HepG2 (cell line): ENCODE data around the gene LZTS2. TPM values are rescaled to one million over a fixed set of nuclear protein-coding genes. Genes with fewer than 3 reads are reported as not detected.

Experiments used
- ATAC-seq: fragments of 200-7000 bp; cut with Tn5 transposase; 3 replicates; pipeline ENCODE4 v1.9.1; 2020; ENCODE audit warnings: mild to moderate bottlenecking, moderate library complexity
- BruUV-seq: library from RNA; stranded (reverse); fragments of 400-500 nt; replicated peaks from 2 replicates; lab custom pipeline; 2021; lab: Mats Ljungman, UMichigan
- CTCF ChIA-PET: fragments of 300-600 bp; formaldehyde crosslinking; extraction: SDS; loops from one replicate; lab custom pipeline; 2021; ENCODE audit warnings: low total read pairs, inconsistent platforms, low intra/inter-chr PET ratio; lab: Yijun Ruan, JAX
- POLR2A ChIA-PET: fragments of 350-600 bp; sonication (Branson Sonifier 250); formaldehyde crosslinking; loops from one replicate; lab custom pipeline; 2020; ENCODE audit warnings: antibody characterized with exemption, inconsistent platforms; lab: Yijun Ruan, JAX
- DNase-seq: peaks from one replicate; pipeline ENCODE4 v3.0.0-alpha.2; 2015; ENCODE audit warnings: low spot score
- FAIRE-seq: peaks from 3 replicates; lab custom pipeline; 2011; peaks lifted over from hg19 to GRCh38; lab: Jason Lieb, UNC
- H2AFZ ChIP-seq: one replicate; pipeline ENCODE4 v1.6.1; 2011; ENCODE audit warnings: low read length, inconsistent platforms
- H3K27ac ChIP-seq: fragments of 300-600 bp; 3 replicates; pipeline ENCODE4 v1.8.0; 2011; ENCODE audit warnings: mixed run types, mild to moderate bottlenecking, mixed read lengths, low read length, inconsistent platforms; ENCODE audit not compliant: insufficient read depth; ENCODE audit errors: extremely low read length
- H3K27me3 ChIP-seq, 2 experiments: fragments of 200-600 bp in 1 of 2; 2 replicates in 1 of 2; 3 replicates in 1 of 2; pipeline versions ENCODE4 v1.6.0 to v1.8.0; 2011; ENCODE audit warnings: low read length in 2 of 2, mild to moderate bottlenecking in 2 of 2, moderate library complexity in 2 of 2, inconsistent platforms in 1 of 2; ENCODE audit not compliant: insufficient read depth in 2 of 2, control insufficient read depth in 1 of 2
- H3K36me3 ChIP-seq, 2 experiments: fragments of 200-600 bp in 1 of 2; replicated peaks in 1 of 2; 2 replicates in 1 of 2; 3 replicates in 1 of 2; pipeline versions ENCODE4 v1.5.1 to v1.8.0; 2011; ENCODE audit warnings: low read length in 2 of 2, inconsistent platforms in 1 of 2; ENCODE audit not compliant: insufficient read depth in 2 of 2, control insufficient read depth in 1 of 2
- H3K4me1 ChIP-seq: 2 replicates; pipeline ENCODE4 v1.5.1; 2012; ENCODE audit warnings: low read length, inconsistent platforms; ENCODE audit not compliant: insufficient read depth
- H3K4me2 ChIP-seq: 2 replicates; pipeline ENCODE4 v1.6.0; 2011; ENCODE audit warnings: low read depth, low read length, inconsistent platforms
- H3K4me3 ChIP-seq, 3 experiments: fragments of 200-600 bp in 1 of 3; sonication (generic), shearing (Covaris generic) in 1 of 3; replicated peaks in 1 of 3; 2 replicates each; pipeline ENCODE4 v1.5.1; 2011 to 2016; ENCODE audit warnings: low read length in 3 of 3, inconsistent platforms in 2 of 3, low read depth in 2 of 3, mild to moderate bottlenecking in 2 of 3, control low read depth in 1 of 3, mixed read lengths in 1 of 3; ENCODE audit not compliant: insufficient read depth in 1 of 3
- H3K79me2 ChIP-seq: one replicate; pipeline ENCODE4 v1.6.1; 2011; ENCODE audit warnings: low read length, inconsistent platforms; ENCODE audit not compliant: insufficient read depth
- H3K9ac ChIP-seq: 2 replicates; pipeline ENCODE4 v1.6.0; 2011; ENCODE audit warnings: mild to moderate bottlenecking, low read depth, low read length, inconsistent platforms; ENCODE audit not compliant: insufficient read depth
- H3K9me3 ChIP-seq: 2 replicates; pipeline ENCODE4 v1.5.1; 2012; ENCODE audit warnings: mild to moderate bottlenecking, low read length
- H4K20me1 ChIP-seq: 2 replicates; pipeline ENCODE4 v1.6.0; 2011; ENCODE audit warnings: inconsistent platforms, mild to moderate bottlenecking, low read length, moderate library complexity; ENCODE audit not compliant: insufficient read depth
- BCL6 ChIP-seq: IDR thresholded peaks from 2 replicates; pipeline ENCODE4 v1.6.1; 2016; ENCODE audit warnings: missing genetic modification reagents, missing compliant biosample characterization
- IKZF1 ChIP-seq: fragments of 450-650 bp; IDR thresholded peaks from 2 replicates; pipeline ENCODE4 v1.7.1; 2016
- MBNL3 ChIP-seq: fragments of 250-450 bp; sonication (Bioruptor Pico); conservative IDR thresholded peaks from 2 replicates; pipeline ENCODE4 v1.8.0; 2022; ENCODE audit warnings: mild to moderate bottlenecking, inconsistent platforms
- MED13 ChIP-seq: sonication (generic); formaldehyde crosslinking; IDR thresholded peaks from 2 replicates; pipeline ENCODE4 v1.5.0; 2020; ENCODE audit warnings: missing genetic modification reagents
- NFIB ChIP-seq: sonication (generic); formaldehyde crosslinking; IDR thresholded peaks from 2 replicates; pipeline ENCODE4 v1.9.0; 2021; ENCODE audit warnings: missing genetic modification reagents, mild to moderate bottlenecking, borderline replicate concordance
- PHB2 ChIP-seq: fragments of 450-650 bp; IDR thresholded peaks from 2 replicates; pipeline ENCODE4 v1.6.1; 2018; ENCODE audit not compliant: partially characterized antibody
- PHF8 ChIP-seq: sonication (generic); formaldehyde crosslinking; IDR thresholded peaks from 2 replicates; pipeline ENCODE4 v1.5.0; 2020; ENCODE audit warnings: missing genetic modification reagents
- RFX3 ChIP-seq: IDR thresholded peaks from 2 replicates; pipeline ENCODE4 v1.6.1; 2016; ENCODE audit warnings: missing biosample characterization, missing genetic modification reagents
- SIN3B ChIP-seq: fragments of 150-350 bp; IDR thresholded peaks from 2 replicates; pipeline ENCODE4 v1.6.1; 2014; ENCODE audit warnings: low read length
- TGIF2 ChIP-seq: IDR thresholded peaks from 2 replicates; pipeline ENCODE4 v1.6.1; 2016; ENCODE audit warnings: control low read depth, missing compliant biosample characterization
- ZC3H4 ChIP-seq: sonication (generic); formaldehyde crosslinking; IDR thresholded peaks from 2 replicates; pipeline ENCODE4 v1.4.0; 2020; ENCODE audit warnings: missing genetic modification reagents, borderline replicate concordance
- ZNF10 ChIP-seq: sonication (generic); formaldehyde crosslinking; IDR thresholded peaks from 2 replicates; pipeline ENCODE4 v1.4.0; 2020; ENCODE audit warnings: mild to moderate bottlenecking, low read depth, missing genetic modification reagents, borderline replicate concordance
- ZNF530 ChIP-seq: sonication (generic); formaldehyde crosslinking; IDR thresholded peaks from 2 replicates; pipeline ENCODE4 v1.5.0; 2020; ENCODE audit warnings: low read depth, mild to moderate bottlenecking, missing genetic modification reagents
- ZNF543 ChIP-seq: sonication (generic); formaldehyde crosslinking; IDR thresholded peaks from 2 replicates; pipeline ENCODE4 v1.4.0; 2020; ENCODE audit warnings: mild to moderate bottlenecking, missing genetic modification reagents
- ZNF556 ChIP-seq: sonication (generic); formaldehyde crosslinking; IDR thresholded peaks from 2 replicates; pipeline ENCODE4 v1.4.0; 2020; ENCODE audit warnings: mild to moderate bottlenecking, missing genetic modification reagents, borderline replicate concordance
- ZNF766 ChIP-seq: sonication (generic); formaldehyde crosslinking; IDR thresholded peaks from 2 replicates; pipeline ENCODE4 v1.5.0; 2020; ENCODE audit warnings: missing genetic modification reagents, borderline replicate concordance
- ZNF775 ChIP-seq: sonication (generic); formaldehyde crosslinking; IDR thresholded peaks from 2 replicates; pipeline ENCODE4 v1.4.0; 2020; ENCODE audit warnings: missing genetic modification reagents, mild to moderate bottlenecking, moderate library complexity, borderline replicate concordance
- WGBS: methylation state at CpG from one replicate; pipeline ENCODE4 v1.1.6; 2017; ENCODE audit warnings: low lambda C conversion rate; 5-methylcytosine and 5-hydroxymethylcytosine counted together
- in situ Hi-C: cut with HindIII; loops from 2 replicates; pipeline ENCODE4 v1.10.0; 2017; ENCODE audit warnings: low pct_unique_long_range_greater_than_20kb; ENCODE audit not compliant: extremely low pct_ligation_motif_present
- intact Hi-C: fragments of 100-400 bp; cut with micrococcal nuclease; formaldehyde crosslinking; loops from one replicate; pipeline ENCODE4 v1.10.0; 2022; ENCODE audit not compliant: unreplicated experiment
- polyA plus RNA-seq, 8 experiments: library from polyadenylated mRNA; depleted of rRNA in 3 of 8; stranded (reverse) in 7 of 8; unstranded in 1 of 8; fragments of >200 nt; fragmentation: Illumina TruSeq in 4 of 8; extraction: Trizol in 4 of 8; gene quantifications; 2 replicates each; pipeline versions ENCODE4 v1.2.1 to v1.2.3, GENCODE V29; 2011 to 2016; ENCODE audit warnings: low read depth in 4 of 8, missing spikeins in 1 of 8, mixed read lengths in 1 of 8; ENCODE audit not compliant: insufficient read depth in 1 of 8
- total RNA-seq, 5 experiments: library from RNA; depleted of rRNA; stranded (reverse); fragments of >200 nt; fragmentation: Illumina TruSeq; extraction: Trizol; gene quantifications; 2 replicates each; pipeline ENCODE4 v1.2.3, GENCODE V29; 2016; ENCODE audit warnings: low read depth in 1 of 5
- TF ChIP-seq, protein P1 (sequence below): IDR thresholded peaks from 2 replicates; pipeline ENCODE4 v1.4.0; 2020; ENCODE audit warnings: mild to moderate bottlenecking, missing genetic modification reagents
- TF ChIP-seq, protein P2 (sequence below): sonication (generic); formaldehyde crosslinking; IDR thresholded peaks from 2 replicates; pipeline ENCODE4 v1.4.0; 2020; ENCODE audit warnings: missing genetic modification reagents, mild to moderate bottlenecking, borderline replicate concordance

The LZTS2 gene
- total and polyA plus RNA-seq, 2 of the 13 experiments (the other 11 are each of a cell fraction or from before 2014, with no cell fraction given) = 43.6 to 65.6 TPM

DNA sequence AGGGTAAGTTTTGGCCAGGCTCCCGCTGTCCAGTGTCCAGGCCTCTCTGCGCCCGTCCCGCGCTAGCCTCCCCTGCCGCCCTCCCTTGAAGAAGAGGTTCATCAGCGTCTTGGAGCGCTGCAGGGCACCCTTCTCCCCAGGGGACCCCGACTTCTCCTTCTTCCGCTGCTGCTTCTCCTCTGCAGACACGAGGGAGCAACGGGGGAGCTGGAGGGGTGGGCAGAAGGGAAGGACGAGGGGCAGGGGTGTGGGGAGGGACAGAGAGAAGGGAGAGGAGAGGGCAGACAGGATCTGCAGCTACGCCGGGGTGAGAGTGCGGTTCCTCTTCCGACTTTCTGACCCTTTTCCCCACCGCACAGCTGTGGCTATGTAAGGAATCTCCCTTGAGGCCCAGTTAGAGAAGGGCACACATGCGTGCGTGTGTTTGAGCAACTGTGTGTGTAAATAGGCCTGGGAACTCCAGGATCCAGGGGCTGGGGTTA is 18.6 kb downstream of the LZTS2 start (continued):
- TF ChIP-seq IKZF1 = no peak
- no peak for TF ChIP-seq ZNF10 (CRISPR knock-in tag)
- TF ChIP-seq SIN3B = no peak
- TF ChIP-seq, protein P1, sequence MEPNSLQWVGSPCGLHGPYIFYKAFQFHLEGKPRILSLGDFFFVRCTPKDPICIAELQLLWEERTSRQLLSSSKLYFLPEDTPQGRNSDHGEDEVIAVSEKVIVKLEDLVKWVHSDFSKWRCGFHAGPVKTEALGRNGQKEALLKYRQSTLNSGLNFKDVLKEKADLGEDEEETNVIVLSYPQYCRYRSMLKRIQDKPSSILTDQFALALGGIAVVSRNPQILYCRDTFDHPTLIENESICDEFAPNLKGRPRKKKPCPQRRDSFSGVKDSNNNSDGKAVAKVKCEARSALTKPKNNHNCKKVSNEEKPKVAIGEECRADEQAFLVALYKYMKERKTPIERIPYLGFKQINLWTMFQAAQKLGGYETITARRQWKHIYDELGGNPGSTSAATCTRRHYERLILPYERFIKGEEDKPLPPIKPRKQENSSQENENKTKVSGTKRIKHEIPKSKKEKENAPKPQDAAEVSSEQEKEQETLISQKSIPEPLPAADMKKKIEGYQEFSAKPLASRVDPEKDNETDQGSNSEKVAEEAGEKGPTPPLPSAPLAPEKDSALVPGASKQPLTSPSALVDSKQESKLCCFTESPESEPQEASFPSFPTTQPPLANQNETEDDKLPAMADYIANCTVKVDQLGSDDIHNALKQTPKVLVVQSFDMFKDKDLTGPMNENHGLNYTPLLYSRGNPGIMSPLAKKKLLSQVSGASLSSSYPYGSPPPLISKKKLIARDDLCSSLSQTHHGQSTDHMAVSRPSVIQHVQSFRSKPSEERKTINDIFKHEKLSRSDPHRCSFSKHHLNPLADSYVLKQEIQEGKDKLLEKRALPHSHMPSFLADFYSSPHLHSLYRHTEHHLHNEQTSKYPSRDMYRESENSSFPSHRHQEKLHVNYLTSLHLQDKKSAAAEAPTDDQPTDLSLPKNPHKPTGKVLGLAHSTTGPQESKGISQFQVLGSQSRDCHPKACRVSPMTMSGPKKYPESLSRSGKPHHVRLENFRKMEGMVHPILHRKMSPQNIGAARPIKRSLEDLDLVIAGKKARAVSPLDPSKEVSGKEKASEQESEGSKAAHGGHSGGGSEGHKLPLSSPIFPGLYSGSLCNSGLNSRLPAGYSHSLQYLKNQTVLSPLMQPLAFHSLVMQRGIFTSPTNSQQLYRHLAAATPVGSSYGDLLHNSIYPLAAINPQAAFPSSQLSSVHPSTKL = no peak
- TF ChIP-seq ZNF766 (CRISPR knock-in tag) = no peak

DNA sequence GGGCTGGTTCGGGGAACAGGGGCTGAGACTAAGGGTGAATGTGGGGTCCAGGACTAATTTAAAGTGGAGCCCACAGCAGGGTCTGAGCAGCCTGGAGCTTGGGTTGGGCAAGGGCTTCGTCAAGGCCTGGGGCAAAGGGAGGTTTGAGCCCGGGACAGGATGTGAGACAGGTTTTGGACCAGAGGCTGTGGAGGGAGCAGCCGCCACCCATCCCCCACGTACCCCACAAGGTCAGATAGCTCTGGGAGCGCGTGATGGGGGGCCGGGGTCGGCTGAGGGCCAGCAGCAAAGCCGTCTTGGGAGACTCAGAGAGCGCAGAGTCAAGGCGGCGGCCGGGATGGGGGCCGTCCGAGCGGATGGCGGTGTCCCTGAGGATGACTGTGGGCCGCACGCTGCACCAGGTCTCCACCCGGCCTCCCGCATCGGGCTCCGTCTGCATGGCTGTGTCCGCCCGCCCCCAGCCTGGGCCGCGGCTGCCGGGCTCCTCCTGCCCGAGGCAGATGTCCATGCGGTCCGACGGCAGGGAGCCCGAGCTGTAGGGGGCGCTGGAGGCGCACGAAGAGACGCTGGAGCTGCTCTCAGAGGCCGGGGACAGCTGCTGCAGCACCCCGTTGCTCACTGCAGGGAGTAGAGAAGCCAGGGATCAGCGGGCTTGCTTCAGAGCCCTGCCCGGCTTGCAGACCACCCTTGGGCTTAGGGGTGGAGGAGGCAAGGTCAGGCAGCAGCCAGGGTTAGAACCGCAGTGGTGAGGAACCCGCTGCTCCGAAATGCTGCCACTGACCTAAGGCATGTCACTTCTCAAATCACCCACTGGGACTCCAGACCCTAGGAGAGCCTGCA is 19.2 kb downstream of the LZTS2 start:
- H3K4me3 ChIP-seq = peak overlapping the region; percentile 25 to 69 (median 55); a peak in 5 of 6 replicates
- no peaks in the 10 kb centered on the region for H3K79me2 ChIP-seq
- FAIRE-seq = no peak
- ChIA-PET CTCF (interaction anchor here (1.1 to 2.1 kb wide), 2 partner anchors 22 to 48 kb away, joined by 3 to 7 read pairs; no protein-coding TSS in a partner anchor), POLR2A (interaction anchor here (0.9 to 6.0 kb wide), 12 partner anchors 10 to 49 kb away, joined by 3 to 56 read pairs (median 5); partner anchors contain the start of genes LZTS2, PDZD7 and SFXN3)
- peak; percentile 72 for DNase-seq
- in situ Hi-C loops (no loop called here), intact Hi-C loops (loop anchor here (2.0 kb wide), 1 partner anchor 48 kb away; no protein-coding TSS in a partner anchor)
- no peak overlapping the region for H2AFZ ChIP-seq
- no TSS peak for BruUV-seq
- H3K4me2 ChIP-seq = peak overlapping the region; percentile 95
- H3K9ac ChIP-seq = peak overlapping the region; percentile 52
- H3K27ac ChIP-seq = no peak overlapping the region
- H4K20me1 ChIP-seq = no peaks in the 10 kb centered on the region
- H3K9me3 ChIP-seq = no peaks in the 10 kb centered on the region
- peak; percentile 91 for ATAC-seq
- H3K27me3 ChIP-seq = peaks cover 1 to 13% of the 10 kb centered on the region in 2 experiments; a peak in 2 of 5 replicates
- WGBS = 13% methylated on average over 3 of the region's 45 CpGs
- H3K4me1 ChIP-seq = peaks cover 34% of the 10 kb centered on the region
- H3K36me3 ChIP-seq = no peaks in the 10 kb centered on the region
- TF ChIP-seq, protein P2, sequence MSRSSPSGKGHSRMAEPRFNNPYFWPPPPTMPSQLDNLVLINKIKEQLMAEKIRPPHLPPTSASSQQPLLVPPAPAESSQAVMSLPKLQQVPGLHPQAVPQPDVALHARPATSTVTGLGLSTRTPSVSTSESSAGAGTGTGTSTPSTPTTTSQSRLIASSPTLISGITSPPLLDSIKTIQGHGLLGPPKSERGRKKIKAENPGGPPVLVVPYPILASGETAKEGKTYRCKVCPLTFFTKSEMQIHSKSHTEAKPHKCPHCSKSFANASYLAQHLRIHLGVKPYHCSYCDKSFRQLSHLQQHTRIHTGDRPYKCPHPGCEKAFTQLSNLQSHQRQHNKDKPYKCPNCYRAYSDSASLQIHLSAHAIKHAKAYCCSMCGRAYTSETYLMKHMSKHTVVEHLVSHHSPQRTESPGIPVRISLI (CRISPR knock-in tag) = no peak
- TF ChIP-seq PHF8 (CRISPR knock-in tag) (peak; percentile 66), ZNF556 (CRISPR knock-in tag) (no peak), RFX3 (no peak), TGIF2 (peak; percentile 60), MED13 (CRISPR knock-in tag) (no peak), ZC3H4 (no peak), NFIB (no peak), ZNF775 (CRISPR knock-in tag) (no peak), MBNL3 (no peak), ZNF530 (no peak), BCL6 (peak; percentile 63), ZNF543 (CRISPR knock-in tag) (no peak), PHB2 (no peak)
